ENCODE results near the gene SORL1.

The SORL1 gene

DNA sequence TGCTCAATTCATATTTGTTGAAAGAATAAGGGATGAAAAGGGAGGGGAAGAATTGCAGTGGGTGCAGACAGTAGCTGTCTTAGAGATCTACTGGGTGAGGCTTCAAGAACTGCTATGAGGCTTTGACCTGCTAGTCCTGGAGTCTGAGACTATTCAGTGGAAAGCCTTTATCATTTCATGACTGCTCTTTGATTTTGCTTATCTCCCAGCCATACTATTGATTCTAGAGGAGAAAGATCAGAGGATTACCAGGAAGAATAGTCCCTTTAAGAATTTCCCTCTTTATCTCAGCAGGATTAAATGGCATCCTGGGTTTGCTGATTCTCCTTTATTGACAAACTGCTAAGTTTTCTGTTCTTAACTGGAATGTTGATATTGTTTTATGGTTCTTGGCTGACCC is 108.1 kb downstream of the SORL1 start:
- TF ChIP-seq, protein P1, sequence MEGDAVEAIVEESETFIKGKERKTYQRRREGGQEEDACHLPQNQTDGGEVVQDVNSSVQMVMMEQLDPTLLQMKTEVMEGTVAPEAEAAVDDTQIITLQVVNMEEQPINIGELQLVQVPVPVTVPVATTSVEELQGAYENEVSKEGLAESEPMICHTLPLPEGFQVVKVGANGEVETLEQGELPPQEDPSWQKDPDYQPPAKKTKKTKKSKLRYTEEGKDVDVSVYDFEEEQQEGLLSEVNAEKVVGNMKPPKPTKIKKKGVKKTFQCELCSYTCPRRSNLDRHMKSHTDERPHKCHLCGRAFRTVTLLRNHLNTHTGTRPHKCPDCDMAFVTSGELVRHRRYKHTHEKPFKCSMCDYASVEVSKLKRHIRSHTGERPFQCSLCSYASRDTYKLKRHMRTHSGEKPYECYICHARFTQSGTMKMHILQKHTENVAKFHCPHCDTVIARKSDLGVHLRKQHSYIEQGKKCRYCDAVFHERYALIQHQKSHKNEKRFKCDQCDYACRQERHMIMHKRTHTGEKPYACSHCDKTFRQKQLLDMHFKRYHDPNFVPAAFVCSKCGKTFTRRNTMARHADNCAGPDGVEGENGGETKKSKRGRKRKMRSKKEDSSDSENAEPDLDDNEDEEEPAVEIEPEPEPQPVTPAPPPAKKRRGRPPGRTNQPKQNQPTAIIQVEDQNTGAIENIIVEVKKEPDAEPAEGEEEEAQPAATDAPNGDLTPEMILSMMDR (conservative IDR thresholded peaks at IDR 0.05; ENCODE audit: low read depth, low read length), result no peak
- DNase-seq (ENCODE audit: low read depth), result no peak
- H3K4me3 ChIP-seq (ENCODE audit: low read depth, low read length), result no peak overlapping the region

DNA sequence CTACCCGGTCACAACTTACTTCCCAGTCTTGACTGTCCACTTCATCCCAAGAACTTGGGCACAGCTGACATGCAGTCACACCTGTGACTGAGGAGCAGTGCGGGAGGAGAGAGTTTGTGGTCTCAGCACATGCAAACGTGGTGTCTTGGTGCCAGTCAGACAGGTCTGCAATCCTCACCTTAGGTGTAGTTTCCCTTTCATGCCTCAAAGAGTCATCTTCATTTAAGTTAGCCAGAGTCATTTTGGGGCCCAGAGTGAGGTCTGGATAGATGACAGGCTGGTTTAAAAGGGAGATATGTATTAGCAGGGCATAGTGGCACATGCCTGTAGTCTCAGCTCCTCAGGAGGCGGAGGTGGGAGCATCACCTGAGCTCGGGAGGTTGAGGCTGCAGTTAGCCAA is 109.1 kb downstream of the SORL1 start:
- TF ChIP-seq, protein P1 (conservative IDR thresholded peaks at IDR 0.05; ENCODE audit: low read depth, low read length), result no peak
- H3K4me3 ChIP-seq (ENCODE audit: low read depth, low read length), result no peak overlapping the region
- no peak for DNase-seq (ENCODE audit: low read depth)

DNA sequence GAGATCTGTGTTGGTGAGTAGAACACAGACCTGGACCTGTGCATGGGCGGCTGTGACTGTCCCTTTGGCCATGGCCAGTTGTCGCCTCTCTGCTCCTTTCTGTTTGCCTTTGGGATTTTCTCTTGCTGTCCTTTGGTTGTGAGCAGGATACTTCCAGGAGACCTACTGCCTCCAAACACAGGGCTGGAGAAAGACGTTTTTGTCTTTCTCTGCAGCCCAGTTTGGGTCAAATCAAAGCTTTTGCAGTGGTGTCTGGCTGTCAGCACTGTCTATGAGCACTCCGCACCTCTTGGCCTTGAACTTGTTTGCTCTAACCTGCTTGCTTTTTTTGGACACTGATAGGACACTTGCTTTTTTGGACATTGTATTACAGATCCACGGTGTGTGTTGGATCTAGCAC is 109.6 kb downstream of the SORL1 start:
- H3K4me3 ChIP-seq (ENCODE audit: low read depth, low read length), result no peak overlapping the region
- TF ChIP-seq, protein P1 (conservative IDR thresholded peaks at IDR 0.05; ENCODE audit: low read depth, low read length), result no peak
- no peak for DNase-seq (ENCODE audit: low read depth)

DNA sequence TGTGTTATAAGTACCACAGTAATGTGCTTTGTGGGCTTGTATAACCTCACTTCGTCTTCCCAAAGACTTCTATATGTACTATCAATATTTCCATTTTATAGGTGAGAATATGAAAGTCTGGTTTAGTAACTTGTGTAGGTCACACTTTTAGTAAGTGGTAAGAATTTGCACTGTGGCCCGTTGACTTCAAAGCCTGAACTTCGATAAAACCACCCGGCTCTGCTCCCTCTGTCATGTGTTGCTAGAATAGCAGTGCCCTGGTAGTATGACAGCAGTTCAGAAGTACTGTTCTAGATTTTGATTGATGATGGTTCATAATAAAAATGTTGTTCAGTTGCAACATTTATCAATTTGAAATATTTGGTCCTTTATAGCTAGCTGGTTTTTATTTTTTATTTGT is 110.9 kb downstream of the SORL1 start:
- TF ChIP-seq, protein P1 (conservative IDR thresholded peaks at IDR 0.05; ENCODE audit: low read depth, low read length), result no peak
- H3K4me3 ChIP-seq (ENCODE audit: low read depth, low read length), result no peak overlapping the region
- no peak for DNase-seq (ENCODE audit: low read depth)

DNA sequence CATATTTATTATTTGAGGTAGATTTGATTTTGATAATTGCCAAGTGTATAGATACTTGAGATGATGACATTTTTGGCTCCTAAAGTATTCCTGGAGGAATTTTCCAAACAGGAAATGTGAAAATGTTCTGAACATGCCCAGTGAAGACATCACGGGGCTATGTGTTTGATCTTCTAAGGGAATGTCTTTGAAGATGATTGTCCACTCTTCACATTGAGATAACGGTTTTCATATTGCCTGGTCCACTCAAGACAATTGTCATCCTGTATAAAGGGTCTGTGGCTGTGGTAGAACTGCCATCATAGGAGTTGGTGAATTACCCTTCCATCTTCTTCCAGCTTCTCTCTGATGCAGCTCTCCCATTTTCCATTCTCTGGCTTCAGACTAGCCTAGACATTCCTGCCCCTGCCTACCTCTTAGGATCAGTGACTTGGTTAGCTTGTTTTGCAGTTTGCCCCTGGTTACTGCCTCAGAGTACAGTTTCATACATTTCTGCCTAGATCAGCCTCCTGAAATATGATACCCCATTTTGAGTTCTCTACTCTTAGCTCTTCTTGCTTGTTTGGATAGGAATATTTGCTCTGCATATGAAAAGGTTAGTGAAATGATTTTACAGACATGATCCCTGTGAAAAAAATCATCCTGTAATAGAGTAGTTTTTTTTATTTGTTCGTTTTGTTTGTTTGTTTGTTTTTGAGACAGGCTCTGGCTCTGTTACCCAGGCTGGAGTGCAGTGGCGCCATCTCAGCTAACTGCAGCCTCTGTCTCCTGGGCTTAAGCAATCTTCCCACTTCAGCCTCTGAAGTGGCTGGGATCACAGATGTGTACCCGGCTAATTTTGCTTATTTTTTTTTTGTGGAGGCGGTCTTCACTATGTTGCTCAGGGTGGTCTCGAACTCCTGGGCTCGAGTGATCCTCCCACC is 112.0 kb downstream of the SORL1 start:
- H3K4me3 ChIP-seq (ENCODE audit: low read depth, low read length), result no peak overlapping the region
- peak; percentile 16 for DNase-seq (ENCODE audit: low read depth)
- TF ChIP-seq, protein P1 (conservative IDR thresholded peaks at IDR 0.05; ENCODE audit: low read depth, low read length), result no peak

DNA sequence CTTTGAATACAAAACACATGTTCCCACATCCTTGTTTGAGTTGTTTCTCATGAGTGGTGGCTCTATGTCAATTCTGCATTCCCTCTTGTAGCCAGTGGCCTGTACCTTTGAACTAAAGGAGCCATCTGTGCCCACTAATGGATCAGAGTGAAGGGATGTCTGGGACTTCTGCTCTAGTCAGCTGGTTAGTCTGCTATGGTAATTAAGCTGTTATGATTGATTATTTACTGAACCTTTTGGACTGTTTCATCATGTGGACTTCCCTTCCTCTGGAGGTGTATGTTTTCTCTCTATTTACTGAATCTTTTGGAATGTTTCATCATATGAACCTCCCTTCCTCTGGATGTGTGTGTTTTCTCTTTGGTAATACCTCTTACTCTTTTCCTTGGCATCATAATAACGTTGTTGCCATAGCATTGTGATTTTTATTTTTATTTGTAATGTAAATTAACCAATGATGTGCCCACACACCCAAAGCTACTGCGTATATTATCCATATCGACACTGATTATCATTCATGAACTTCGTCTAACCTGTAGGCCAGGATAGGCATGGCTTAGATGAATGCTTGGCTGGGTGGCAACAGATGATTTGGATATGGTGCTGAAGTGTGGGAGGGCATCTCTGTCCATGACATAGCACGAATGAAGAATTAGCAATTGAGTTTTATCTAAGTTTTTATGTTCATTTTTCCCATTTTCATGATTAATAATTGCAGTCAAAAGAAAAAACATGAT is 113.0 kb downstream of the SORL1 start:
- TF ChIP-seq, protein P1 (conservative IDR thresholded peaks at IDR 0.05; ENCODE audit: low read depth, low read length), result no peak
- DNase-seq (ENCODE audit: low read depth), result no peak
- H3K4me3 ChIP-seq (ENCODE audit: low read depth, low read length), result no peak overlapping the region
